ENCODE measurements around the gene PACSIN1.

The PACSIN1 gene

GRCh38 chr6:34514112-34514511, 48.2 kb downstream of the PACSIN1 start:
- DNase-seq (ENCODE audit: low read depth in 2 of 3, low spot score in 2 of 3), result no peak

DNA sequence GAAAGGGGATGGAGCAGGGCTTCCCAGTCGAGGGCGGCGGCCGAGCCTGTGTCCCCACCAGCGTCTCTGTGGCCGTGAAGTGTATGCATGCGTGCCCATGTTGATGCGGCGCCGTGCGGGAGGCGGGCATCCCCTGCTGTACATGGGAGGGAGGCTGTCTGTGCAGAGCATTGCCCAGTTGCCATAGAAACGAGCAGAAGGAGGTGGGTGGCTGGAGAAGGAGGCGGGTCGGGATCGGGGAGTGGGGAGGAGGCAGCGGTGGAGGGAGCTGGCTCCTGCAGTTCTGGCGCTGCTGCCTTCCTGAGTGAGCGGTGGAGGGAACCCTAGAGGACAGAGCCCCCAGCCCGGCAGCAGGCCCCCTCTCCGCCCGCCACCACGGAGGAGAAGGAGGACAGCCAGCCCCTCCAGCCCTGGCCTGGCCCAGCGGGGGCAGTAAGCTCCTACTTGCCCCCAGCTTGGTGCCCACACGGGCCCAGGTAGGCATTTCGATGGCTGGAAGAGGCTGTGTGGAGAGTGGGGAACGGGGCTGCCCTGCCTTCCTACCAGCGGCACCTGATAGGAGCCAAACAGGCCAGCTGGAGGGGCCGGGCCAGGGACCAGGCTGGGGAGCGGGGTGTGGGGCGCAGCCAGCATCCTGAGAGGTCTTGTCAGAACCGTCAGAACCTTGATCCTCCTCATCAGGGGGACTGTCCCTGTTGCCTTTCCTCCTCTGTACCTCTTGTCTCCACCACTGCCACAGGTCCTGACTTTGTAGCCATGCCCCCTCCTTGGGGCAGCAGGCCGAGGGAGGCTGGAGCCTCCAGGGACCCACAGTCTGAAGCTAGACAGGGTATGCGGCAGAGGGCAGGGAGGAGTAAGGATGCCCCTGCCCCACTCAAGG, 49.0 kb downstream of the PACSIN1 start:
- no peak for DNase-seq (ENCODE audit: low read depth in 2 of 3, low spot score in 2 of 3)

- no peak for DNase-seq (ENCODE audit: low read depth in 2 of 3, low spot score in 2 of 3)
These were observed 49.9 kb downstream of the PACSIN1 start for GRCh38 chr6:34515473-34516387.

GRCh38 chr6:34516391-34517324, 50.8 kb downstream of the PACSIN1 start:
- DNase-seq (ENCODE audit: low read depth in 2 of 3, low spot score in 2 of 3), result no peak

DNA sequence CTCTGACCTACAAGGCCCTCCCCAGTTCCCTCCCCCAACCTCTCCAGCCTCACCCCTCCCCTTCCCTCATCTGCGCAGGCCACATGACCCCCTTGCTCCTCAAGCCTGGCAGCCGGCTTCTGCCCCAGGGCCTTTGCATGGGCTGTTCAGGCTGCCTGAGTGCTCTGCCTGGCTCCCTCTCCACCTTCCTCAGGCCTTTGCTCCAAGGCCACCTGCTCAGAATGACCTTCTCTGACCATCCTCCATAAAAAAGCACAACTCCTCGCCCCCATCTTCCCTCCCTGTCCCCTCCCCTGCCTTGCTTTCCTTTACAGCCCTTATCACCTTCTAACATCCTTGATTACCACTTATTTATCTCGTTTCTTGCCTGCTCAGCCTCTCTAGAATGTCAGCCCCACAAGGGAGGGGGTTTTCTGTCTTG, 51.6 kb downstream of the PACSIN1 start:
- no peak for DNase-seq (ENCODE audit: low read depth in 2 of 3, low spot score in 2 of 3)

DNA sequence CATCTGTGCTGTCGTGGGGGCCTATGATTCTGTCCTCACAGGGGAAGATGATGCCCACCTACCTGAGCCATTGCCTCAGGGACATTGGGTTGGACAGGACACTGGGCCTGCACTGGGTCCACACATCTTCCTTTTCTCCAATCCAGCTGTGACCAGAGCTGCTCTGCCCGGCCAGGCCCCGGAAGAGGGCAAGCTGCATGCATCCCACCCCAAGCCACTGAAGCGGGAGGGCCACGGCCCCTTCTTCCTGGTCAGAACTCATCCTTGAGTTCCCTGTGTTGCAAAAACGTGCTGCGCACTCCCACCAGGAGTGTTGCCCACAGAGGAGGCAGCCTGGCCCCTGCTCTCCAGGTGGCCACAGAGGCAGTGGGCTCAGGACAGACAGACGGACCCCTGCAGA, 52.1 kb downstream of the PACSIN1 start:
- DNase-seq (ENCODE audit: low read depth in 2 of 3, low spot score in 2 of 3), result no peak

DNA sequence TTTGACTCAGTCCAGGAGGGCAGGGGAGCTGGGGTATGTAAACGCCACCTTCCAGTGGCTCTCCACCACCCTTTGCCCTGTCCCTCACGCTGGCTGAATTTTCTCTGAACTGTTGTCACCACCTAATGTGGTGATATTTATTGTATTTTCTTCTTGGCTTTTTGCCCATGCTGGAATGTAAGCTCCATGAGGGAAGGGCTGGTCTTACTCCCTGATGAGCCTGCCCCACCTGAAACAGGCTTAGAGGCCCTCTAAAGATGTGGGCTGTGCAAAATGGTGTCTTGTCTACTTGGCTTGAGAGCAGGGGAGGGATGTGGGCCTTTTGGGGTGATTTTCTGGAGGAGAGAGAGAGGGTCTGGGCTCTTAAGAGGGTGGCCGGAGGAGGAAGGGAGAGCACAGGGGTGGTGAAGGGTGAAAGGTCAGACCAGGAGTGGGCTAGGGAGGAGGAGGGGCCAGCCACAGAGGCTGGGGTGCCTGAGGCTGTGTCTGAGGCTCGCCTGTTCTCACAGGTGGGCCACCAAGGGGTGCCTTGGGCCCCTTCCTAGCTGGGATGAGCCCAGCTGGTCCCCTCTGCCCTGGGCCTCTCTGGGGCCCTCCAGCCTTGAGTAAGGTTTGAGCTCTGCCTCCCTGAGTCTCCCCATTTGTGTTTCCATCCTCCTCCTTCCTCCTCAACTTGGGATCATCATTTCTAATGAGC, 52.9 kb downstream of the PACSIN1 start:
- DNase-seq (ENCODE audit: low read depth in 2 of 3, low spot score in 2 of 3), result no peak

GRCh38 chr6:34519971-34520644, 54.2 kb downstream of the PACSIN1 start:
- DNase-seq (ENCODE audit: low read depth in 2 of 3, low spot score in 2 of 3), result no peak

DNA sequence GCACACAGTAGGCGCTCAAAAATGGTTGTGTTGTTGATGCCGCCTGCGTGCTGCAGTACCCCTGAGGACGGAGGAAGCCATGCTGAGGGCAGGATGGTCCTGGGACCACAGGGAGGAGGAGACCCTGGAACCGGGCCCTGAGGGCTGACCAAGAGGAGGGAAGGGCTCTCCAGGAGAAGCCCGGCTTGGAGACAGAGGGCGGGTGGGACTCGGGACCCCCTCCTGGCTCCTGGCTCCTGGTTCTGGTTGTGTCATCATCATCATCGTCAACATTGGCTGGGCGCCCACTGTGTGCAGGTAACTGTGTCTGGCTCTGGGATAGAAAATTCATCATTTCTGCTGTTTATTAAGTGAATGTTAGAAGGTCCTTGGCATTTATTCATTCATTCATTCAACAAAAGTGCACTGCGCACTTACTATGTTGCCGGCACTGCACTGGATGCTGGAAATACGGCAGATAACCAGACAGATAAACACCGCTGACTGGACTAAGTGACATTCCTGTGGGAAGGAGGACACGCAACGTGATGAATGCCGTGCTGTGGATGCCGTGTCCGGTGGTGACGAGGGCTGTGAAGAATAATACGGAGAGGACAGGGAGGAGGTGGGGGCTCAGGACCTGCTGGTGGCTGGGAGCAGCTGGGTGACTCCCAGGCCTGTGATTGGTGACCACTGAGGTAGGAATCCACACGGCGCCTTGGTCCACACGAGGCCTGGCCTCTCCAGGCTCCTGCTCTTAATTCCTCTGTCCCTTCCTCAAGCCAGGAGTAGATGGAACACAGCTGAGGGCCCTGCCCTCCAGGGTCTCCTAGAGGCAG, 55.0 kb downstream of the PACSIN1 start:
- DNase-seq (ENCODE audit: low read depth in 2 of 3, low spot score in 2 of 3), result no peak

DNA sequence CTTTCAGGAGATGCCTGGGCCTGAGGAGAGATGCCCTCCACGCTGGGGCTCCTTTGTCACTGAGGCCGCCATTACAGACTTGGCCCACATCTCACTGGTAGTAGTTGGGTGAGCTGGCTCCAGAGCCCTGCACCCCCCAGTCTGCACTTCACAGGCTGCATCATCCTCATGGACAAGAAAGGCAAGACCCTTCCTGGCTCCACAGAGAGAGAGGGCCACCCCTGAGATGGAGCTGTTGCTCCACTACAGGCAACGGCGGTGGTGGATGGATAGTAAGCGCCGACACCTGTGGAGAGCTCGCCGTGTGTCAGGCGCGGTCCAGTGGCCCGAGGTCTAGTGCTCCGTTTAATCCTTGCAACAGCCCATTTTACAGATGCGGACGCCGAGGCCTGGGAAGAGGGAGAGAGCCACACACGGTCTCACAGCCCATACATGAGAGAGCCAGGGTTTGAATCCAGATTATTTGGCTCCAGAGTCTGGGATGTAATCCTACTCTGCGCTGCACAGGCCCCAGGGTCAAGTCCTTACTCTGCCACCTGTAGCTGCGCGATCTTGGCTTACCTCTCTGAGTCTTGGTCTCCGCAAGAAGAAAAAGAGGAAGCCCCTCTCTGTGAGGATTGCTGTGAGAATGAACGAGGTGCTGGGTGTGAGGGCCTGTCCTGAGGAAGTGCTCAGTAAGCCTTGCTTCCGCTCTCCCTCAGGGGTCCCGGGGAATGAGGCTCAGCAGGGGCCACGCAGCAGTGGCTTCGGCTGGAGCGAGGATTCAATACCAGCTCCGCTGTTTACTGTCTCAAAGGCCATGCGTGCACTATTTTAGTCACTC, 55.8 kb downstream of the PACSIN1 start:
- DNase-seq (ENCODE audit: low read depth in 2 of 3, low spot score in 2 of 3), result no peak

DNA sequence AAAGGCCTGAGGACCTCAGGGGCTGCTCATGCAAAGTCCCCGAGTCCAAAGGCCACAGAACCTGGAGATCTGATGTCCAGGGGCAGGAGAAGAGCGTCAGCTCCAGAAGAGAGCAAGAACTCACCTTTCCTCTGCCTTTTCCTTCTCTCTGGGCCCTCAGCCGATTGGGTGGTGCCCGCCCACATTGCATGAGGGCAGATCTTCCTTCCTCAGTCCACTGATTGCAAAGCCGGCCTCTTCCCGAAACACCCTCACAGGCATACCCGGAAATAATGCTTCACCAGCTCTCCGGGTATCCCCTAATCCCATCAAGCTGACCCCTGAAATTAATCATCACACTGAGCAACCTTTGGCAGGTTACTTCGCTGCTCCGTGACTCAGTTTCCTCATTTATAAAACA, 56.9 kb downstream of the PACSIN1 start:
- DNase-seq (ENCODE audit: low read depth in 2 of 3, low spot score in 2 of 3), result no peak

GRCh38 chr6:34523441-34524206, 57.7 kb downstream of the PACSIN1 start:
- DNase-seq (ENCODE audit: low read depth in 2 of 3, low spot score in 2 of 3), result no peak

GRCh38 chr6:34524499-34524898, 58.6 kb downstream of the PACSIN1 start:
- no peak for DNase-seq (ENCODE audit: low read depth in 2 of 3, low spot score in 2 of 3)

GRCh38 chr6:34524971-34525370, 59.1 kb downstream of the PACSIN1 start:
- DNase-seq (ENCODE audit: low read depth in 2 of 3, low spot score in 2 of 3), result no peak

DNA sequence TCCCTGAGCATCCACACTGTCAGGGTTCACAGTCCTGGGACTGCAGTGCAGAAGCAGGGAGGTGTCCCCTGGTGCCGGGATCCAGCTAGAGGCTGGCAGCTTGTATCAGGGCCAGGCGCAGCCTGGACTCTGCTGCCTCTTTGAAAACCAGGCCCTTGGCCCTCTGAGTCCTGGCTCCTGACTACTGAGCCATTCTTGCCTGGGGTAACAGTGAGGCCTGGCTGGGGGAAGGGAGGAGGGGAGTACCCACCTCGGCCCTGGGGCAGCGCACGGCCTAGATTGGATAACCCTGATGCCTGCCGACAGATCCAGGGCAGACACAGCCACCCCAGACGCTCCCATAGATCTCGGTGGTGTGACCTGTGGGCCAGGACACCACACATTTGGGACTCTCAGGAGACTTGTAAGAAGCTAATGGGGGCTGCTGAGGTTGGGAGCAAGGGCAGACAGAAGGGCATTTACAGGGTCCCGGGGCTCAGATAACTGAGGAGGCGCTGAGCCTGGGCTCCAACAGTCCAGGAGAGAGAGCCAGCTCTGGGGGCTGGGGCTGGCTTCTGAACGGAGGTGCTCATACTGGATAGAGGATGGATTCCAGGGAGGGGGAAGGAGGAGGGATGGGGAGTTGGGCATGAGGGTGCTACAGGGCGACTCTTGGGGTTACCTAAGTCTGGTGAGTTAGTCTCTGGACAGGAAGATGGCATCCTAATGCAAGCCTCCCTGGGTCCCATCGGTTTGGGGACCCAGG, 59.7 kb downstream of the PACSIN1 start:
- DNase-seq (ENCODE audit: low read depth in 2 of 3, low spot score in 2 of 3), result no peak

GRCh38 chr6:34526241-34526972, 60.5 kb downstream of the PACSIN1 start:
- DNase-seq (ENCODE audit: low read depth in 2 of 3, low spot score in 2 of 3), result no peak
